NCI-H446 (cell line): Measurements from ENCODE around the gene ZP2.
"Not testable (repeated sequence)": the region's sequence is repeated elsewhere in the genome, so short reads cannot be mapped to it uniquely, and the experiment has no call there.

Experiments used
- DNase-seq, 2 experiments: peaks; one replicate each; lab custom pipeline; 2025; lab: John Stamatoyannopoulos, UW

Gene ZP2

GRCh38 chr16:21211486-21211885 is at the start of gene ZP2:
ZP2 (minus strand) TSS chr16:21211574; CDS start chr16:21211547, 27 bp downstream.
- DNase-seq: no peak

- no peak for DNase-seq
These were observed 45.9 kb upstream of the ZP2 start for GRCh38 chr16:21257284-21257683.

GRCh38 chr16:21256636-21257035 is 45.3 kb upstream of the ZP2 start:
- DNase-seq: no peak

GRCh38 chr16:21253470-21253869 is 42.1 kb upstream of the ZP2 start:
- no peak for DNase-seq

GRCh38 chr16:21250072-21250923 is 38.9 kb upstream of the ZP2 start:
- DNase-seq: no peak

DNA sequence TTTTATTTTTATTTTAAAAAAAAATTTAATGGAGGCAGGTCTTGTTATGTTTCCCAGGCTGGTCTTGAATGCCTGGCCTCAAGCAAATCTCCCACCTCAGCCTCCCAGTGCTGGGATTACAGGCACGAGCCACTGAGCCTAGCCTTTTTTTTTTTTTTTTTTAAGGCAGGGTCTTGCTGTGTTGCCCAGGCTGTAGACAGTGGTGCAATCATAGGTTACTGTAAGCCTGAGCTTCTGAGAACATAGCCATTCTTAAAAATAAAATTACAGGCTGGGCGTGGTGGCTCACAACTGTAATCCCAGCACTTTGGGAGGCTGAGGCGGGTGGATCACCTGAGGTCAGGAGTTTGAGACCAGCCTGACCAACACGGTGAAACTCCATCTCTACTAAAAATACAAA is 36.8 kb upstream of the ZP2 start:
- not testable (repeated sequence) for DNase-seq

DNA sequence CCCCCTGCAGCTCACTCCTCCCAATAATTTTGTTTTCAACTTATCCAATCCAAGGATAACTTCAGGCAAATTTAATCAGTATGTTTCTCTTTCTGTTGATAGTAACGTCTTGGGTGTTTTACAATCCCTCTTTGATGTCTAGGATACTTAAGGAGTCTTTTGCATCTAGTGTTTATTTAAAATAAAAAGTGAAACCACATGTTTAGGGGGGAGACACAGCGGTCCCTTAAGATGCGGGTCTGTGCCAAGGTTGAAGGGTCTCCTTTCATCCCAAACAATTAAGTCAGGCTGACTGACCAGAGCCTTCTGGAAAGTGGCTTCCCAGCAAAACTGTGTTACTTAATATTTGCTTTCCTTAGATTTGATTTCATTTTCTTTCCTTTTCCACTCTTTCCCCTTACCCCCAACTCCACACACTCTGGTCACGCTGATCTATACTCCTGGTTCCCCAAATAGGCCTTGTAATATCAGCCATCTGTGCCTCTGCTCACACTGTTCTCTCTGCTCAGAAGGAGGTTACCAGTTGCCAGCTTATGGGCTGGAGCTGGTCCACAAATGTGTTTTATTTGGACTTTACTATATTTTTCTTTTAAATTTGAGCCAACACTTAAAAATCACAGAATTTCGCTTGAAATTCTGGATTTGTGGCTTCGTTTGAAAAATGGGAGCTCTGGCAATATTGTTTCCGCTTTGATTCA is 33.3 kb upstream of the ZP2 start:
- peak; percentile 2 to 28 for DNase-seq

DNA sequence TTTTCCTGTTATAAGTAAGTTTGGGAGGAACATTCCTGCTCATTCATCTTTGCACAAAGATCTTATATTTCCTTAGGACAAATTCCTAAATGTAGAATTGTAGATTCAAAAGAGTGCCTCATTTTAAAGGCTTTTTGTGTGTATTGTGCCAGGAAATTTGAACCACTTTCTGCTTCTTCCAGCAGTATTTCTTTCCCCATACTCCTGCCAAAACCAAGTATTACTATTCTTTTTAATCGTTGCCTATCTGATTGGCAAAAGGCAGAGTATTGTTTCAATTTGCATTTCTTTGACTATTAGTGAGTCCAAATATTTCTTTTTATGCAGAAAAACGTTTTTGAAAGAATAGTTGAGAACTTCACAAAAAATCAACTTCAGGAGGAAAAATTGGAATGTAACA is 31.4 kb upstream of the ZP2 start:
- no peak for DNase-seq

- DNase-seq: no peak
These were observed 28.3 kb upstream of the ZP2 start for GRCh38 chr16:21239646-21240045.

- DNase-seq: no peak
These were observed 25.5 kb upstream of the ZP2 start for GRCh38 chr16:21236831-21237230.

- no peak for DNase-seq
These were observed 23.8 kb upstream of the ZP2 start for GRCh38 chr16:21235199-21235585.

DNA sequence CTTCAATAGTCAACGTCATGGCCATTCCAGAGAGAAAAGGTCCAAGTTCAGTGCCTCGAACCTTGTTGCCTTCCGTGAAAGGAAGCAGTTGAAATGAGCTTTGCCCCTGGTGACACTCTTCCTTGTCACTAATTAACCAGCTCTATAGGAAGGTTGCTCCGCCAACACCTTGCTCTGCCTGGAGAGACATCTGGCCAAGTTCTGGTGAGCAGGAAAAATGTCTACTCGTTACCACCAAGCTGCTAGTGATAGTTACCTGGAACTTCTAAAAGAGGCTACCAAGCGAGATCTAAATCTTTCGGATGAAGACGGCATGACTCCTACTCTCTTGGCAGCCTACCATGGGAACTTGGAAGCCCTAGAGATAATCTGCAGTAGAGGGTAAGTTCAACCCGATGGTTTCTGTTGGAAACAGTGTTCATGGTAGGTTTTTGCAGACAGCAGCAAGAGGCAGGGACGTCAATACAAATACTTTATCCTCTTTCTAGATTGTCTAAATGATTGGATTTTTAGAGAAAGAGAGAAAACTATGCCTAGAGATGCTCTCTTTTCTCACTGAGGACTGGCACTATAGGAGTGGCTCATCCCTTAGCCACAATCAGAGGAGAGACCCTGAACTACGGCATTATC is 22.3 kb upstream of the ZP2 start, which contains the start of gene ANKS4B:
TSS of gene ANKS4B (plus strand) at position 179 of the 630 bp plus-strand sequence. CDS start at position 218, 39 bp downstream.
- peak in 1 of 2 experiments; percentile 7 for DNase-seq

DNA sequence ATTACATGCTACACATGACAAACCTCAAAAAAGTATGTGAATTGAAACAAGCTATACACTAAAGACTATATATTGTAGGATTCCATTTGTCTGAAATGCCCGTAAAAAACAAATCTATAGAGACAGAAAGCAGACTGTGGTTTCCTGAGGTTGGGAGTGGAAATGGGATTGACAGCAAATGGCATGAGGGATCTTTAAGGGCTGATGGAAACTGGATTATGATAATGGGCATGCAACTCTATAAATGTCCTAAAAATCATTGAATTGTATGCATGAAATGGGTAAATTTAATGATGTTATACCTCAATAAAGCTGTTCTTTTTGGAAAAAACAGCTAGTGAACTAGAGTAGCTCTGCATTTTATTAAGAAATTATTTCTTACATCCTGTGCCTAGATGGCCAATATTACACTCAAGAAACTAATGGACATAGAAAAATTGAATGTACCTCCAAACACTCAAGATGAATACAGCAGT is 21.7 kb upstream of the ZP2 start:
- DNase-seq: no peak

DNA sequence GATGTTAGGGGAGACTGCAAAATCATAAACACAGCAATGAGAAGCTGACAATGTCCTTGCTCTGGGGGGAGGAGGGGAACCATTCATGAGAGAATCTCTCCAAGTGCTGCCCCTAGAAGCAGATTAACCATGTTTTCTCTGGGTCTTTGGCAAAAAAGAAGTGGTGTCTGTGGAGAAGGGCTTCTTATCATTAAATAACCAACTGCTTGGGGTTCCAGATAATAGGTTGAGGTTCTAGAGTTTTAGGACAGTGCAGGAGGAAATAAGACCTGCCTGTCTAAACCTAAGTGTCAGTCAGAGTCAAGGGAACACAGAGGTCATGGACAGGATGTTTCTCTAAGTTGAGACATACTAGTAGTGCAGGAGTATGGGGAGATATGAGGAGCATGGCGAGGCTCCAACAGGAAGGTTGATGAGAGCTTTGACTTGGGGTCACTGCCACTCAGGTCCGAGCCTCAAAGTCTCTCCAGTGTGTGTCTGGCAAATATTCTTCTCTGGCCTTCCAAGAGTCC is 17.0 kb upstream of the ZP2 start:
- DNase-seq: no peak

- no peak for DNase-seq
These were observed 16.5 kb upstream of the ZP2 start for GRCh38 chr16:21227866-21228265.

DNA sequence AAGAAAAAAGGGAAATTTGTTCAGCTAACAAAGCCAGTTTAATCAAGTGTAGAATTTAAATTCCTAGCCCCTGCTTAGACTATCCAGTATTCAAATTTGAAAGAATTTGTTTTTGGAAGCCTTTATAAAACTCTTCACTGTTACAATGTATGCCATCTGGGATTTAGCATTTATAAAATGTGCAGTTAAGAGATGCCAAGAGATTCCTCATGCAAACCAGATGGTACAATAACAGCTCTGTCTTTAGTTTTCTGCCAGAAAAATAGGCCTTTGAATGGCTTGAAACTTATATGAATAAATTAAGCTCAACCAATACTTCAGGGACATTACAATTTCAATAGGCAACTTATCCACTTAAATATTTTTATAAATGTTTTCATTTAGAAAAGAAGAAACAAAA is 15.4 kb upstream of the ZP2 start:
- peak; percentile 17 to 70 for DNase-seq

DNA sequence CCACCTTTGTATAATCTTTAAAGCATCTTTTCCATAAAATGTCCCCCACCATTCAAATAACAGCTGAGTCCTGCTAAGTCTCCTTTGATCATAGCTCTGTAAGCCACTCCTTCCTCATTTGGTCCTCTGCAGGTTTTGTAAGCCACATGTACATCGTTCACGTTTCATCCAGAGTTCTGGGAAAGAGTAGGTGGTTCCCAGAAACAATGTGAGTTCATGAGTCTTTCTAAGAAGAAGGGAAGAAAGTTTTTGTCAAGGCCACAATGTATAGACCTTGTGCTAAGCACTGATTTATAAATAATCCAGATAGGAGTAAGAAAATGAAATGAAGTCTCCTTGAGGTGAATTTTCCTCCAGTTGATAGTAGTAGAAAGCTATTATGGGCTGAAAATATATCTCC is 13.4 kb upstream of the ZP2 start:
- DNase-seq: no peak

DNA sequence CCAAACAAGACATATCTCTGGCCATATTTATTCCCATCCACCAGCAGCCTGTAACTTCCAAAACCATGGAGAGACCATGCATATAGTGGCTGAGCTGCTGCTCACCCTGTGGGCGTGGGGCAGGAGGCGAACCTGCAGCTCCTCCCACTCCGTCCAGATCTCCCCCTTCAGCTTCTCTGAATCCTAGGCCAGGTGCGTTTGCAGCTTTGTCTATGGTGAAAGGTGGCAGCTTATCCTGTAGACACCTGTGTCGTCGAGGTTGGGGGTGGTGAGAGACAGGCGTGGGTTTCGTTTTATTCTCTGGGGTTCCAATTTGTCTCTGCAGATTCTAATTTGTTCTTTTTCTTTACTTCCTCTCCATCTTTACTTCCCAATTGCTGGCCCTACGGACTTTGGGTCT is 12.4 kb upstream of the ZP2 start:
- DNase-seq: no peak

GRCh38 chr16:21222495-21223337 is 11.3 kb upstream of the ZP2 start:
- DNase-seq: no peak

GRCh38 chr16:21219551-21219950 is 8.2 kb upstream of the ZP2 start:
- DNase-seq: no peak

DNA sequence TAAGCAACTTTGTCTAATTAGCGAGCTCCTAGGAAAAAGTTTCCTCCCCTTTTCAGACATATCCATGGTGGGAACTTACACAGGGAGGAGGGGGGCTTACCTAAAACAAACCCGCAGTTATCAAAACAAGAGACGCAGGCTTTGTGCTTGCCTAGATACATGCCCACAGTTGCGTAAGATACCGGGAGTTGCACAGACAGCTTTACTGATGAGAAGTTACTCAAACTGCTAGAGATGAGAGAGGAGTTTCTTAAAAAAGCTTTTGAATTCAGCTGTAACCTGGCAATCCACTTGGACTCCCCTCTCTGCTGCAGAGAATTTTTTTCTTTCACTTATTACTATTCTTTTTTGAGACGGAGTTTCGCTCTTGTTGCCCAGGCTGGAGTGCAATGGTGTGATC is 6.8 kb upstream of the ZP2 start:
- DNase-seq: no peak

DNA sequence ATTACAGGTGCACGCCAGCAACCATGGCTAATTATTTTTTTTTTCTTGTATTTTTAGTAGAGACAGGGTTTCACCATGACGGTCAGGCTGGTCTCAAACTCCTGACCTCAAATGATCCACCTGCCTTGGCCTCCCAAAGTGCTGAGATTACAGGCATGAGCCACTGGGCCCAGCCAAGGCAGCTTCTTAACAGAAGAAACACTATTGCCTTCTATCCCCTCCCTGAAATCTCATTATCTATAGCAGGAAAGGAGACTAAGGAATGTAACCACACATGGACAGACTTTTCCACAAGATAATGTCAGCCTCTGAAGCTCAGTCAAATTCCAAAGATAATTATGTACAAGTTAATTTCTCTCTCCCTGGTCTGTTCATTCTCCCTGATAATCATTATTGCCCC is 5.7 kb upstream of the ZP2 start:
- no peak for DNase-seq
